ENCODE measurements around the gene BTNL9. TPM values are rescaled to one million over a fixed set of nuclear protein-coding genes. Genes with fewer than 3 reads are reported as not detected.
"Not testable (repeated sequence)": the region's sequence is repeated elsewhere in the genome, so short reads cannot be mapped to it uniquely, and the experiment has no call there.

Gene BTNL9
- total and polyA plus RNA-seq, 12 donors = 16.0 to 254 (median 31.0) TPM

- intact Hi-C loops (cut with DNase I) = loop anchor here in 3 of 10 donors (1.0 to 10.0 kb wide), 3 partner anchors 119 to 251 kb away; no protein-coding TSS in a partner anchor
- Histone ChIP-seq H3K27me3 (peaks cover 4 to 56% (median 47%) of the 10 kb centered on the region in 7 donors), H3K9me3 (no peaks in the 10 kb centered on the region), H3K36me3 (peaks cover 0 to 21% (median 0%) of the 10 kb centered on the region in 9 donors), H3K27ac (peak overlapping the region in 9 of 10 donors; percentile 68 to 90 (median 82)), H3K4me3 (peak overlapping the region in 6 of 10 donors; percentile 14 to 60 (median 28)), H3K4me1 (peaks cover 0 to 32% (median 9%) of the 10 kb centered on the region in 9 donors)
- WGBS, 2 donors = 51 to 54% methylated on average over 10 of the region's 10 CpGs
- ATAC-seq (peak in 2 of 8 donors; percentile 1 to 5), DNase-seq (no peak)
- TF ChIP-seq CTCF (IDR thresholded peaks at IDR 0.05) = peak in 4 of 9 donors; percentile 10 to 44 (median 23)
These were observed 5.2 kb downstream of the BTNL9 start for GRCh38 chr5:181045316-181045715.

- H3K36me3 ChIP-seq = peaks cover 0 to 24% (median 0%) of the 10 kb centered on the region in 9 donors
- DNase-seq, ATAC-seq, H3K4me3 ChIP-seq, H3K9me3 ChIP-seq: not testable (repeated sequence)
- intact Hi-C loops (cut with DNase I) = loop anchor here in 3 of 10 donors (1.0 to 10.0 kb wide), 3 partner anchors 119 to 251 kb away; no protein-coding TSS in a partner anchor
- WGBS, 2 donors = 0 to 16% methylated on average over 1 of the region's 1 CpG
- H3K27me3 ChIP-seq = peaks cover 4 to 62% (median 47%) of the 10 kb centered on the region in 7 donors
- H3K27ac ChIP-seq = peak overlapping the region in 8 of 10 donors; percentile 68 to 90 (median 80)
- peaks cover 0 to 37% (median 10%) of the 10 kb centered on the region in 9 donors for H3K4me1 ChIP-seq
These were observed 5.8 kb downstream of the BTNL9 start for GRCh38 chr5:181045857-181046256.

- intact Hi-C loops (cut with DNase I) = loop anchor here in 2 of 10 donors (10.0 kb wide), 2 partner anchors 118 to 252 kb away; no protein-coding TSS in a partner anchor
- Histone ChIP-seq H3K4me1 (peaks cover 0 to 52% (median 22%) of the 10 kb centered on the region in 9 donors), H3K9me3 (no peaks in the 10 kb centered on the region), H3K36me3 (peaks cover 0 to 24% (median 0%) of the 10 kb centered on the region in 9 donors), H3K27me3 (peaks cover 4 to 73% (median 59%) of the 10 kb centered on the region in 7 donors), H3K27ac (peak overlapping the region in 2 of 10 donors; percentile 31 to 51), H3K4me3 (no peak overlapping the region)
- WGBS, 2 donors = 75 to 83% methylated on average over 2 of the region's 2 CpGs
- ATAC-seq (no peak), DNase-seq (no peak)
- TF ChIP-seq CTCF (IDR thresholded peaks at IDR 0.05) = no peak
These were observed 7.2 kb downstream of the BTNL9 start for GRCh38 chr5:181047288-181047687.

- Histone ChIP-seq H3K36me3 (peaks cover 0 to 24% (median 0%) of the 10 kb centered on the region in 9 donors), H3K27ac (peak overlapping the region in 1 of 10 donors; percentile 1), H3K27me3 (peaks cover 4 to 78% (median 62%) of the 10 kb centered on the region in 7 donors), H3K4me1 (peaks cover 0 to 56% (median 25%) of the 10 kb centered on the region in 9 donors), H3K4me3 (no peak overlapping the region), H3K9me3 (no peaks in the 10 kb centered on the region)
- DNase-seq (no peak), ATAC-seq (no peak)
- intact Hi-C loops (cut with DNase I) = loop anchor here in 2 of 10 donors (10.0 kb wide), 2 partner anchors 117 to 253 kb away; no protein-coding TSS in a partner anchor
- no peak for TF ChIP-seq CTCF (IDR thresholded peaks at IDR 0.05)
- 92 to 94% methylated on average over 15 of the region's 15 CpGs for WGBS, 2 donors
These were observed 7.9 kb downstream of the BTNL9 start for GRCh38 chr5:181047921-181048320.

- intact Hi-C loops (cut with DNase I) = loop anchor here in 2 of 10 donors (10.0 kb wide), 2 partner anchors 105 to 185 kb away; partner anchors contain the start of gene ZFP62 (in 1 of the 2)
- no peak for TF ChIP-seq CTCF (IDR thresholded peaks at IDR 0.05)
These were observed 9.9 kb downstream of the BTNL9 start for GRCh38 chr5:181050016-181050415.

More at GRCh38 chr5:181050016-181050415, 9.9 kb downstream of the BTNL9 start:
- DNase-seq (no peak), ATAC-seq (no peak)
- no peaks in the 10 kb centered on the region for H3K9me3 ChIP-seq
- H3K27ac ChIP-seq = peak overlapping the region in 8 of 10 donors; percentile 12 to 89 (median 37)
- H3K4me3 ChIP-seq = no peak overlapping the region
- H3K4me1 ChIP-seq = peaks cover 0 to 56% (median 32%) of the 10 kb centered on the region in 9 donors
- peaks cover 0 to 24% (median 0%) of the 10 kb centered on the region in 9 donors for H3K36me3 ChIP-seq
- 89 to 91% methylated on average over 5 of the region's 5 CpGs for WGBS, 2 donors
- H3K27me3 ChIP-seq = peaks cover 13 to 84% (median 80%) of the 10 kb centered on the region in 7 donors
